ENCODE measurements around the gene JAM2.

- TF ChIP-seq CTCF (IDR thresholded peaks at IDR 0.05), result no peak
- TF ChIP-seq POLR2A (IDR thresholded peaks at IDR 0.05; ENCODE audit: low read length), result peak; percentile 75
- no peak for TF ChIP-seq NPAS2 (CRISPR knock-in tag; IDR thresholded peaks at IDR 0.05; ENCODE audit: borderline replicate concordance)
- no peak for TF ChIP-seq EP300 (IDR thresholded peaks at IDR 0.05)
- no peak for TF ChIP-seq CHD4 (IDR thresholded peaks at IDR 0.05; ENCODE audit: borderline replicate concordance)
- no peak for TF ChIP-seq KDM1A (IDR thresholded peaks at IDR 0.05; ENCODE audit: low read depth)
- no peak for TF ChIP-seq MAFK (IDR thresholded peaks at IDR 0.05; ENCODE audit: partially characterized antibody)
- no peak for TF ChIP-seq MAZ (IDR thresholded peaks at IDR 0.05; ENCODE audit: borderline replicate concordance, low read depth, low read length)
- TF ChIP-seq ZC3H11A (IDR thresholded peaks at IDR 0.05), result no peak
- TF ChIP-seq PBX3 (IDR thresholded peaks at IDR 0.05), result no peak
- TF ChIP-seq BHLHE40 (IDR thresholded peaks at IDR 0.05; ENCODE audit: low read depth, low read length), result no peak
Measured at GRCh38 chr21:25734654-25734903, 95.5 kb downstream of the JAM2 start.
